ENCODE data around the gene SMTNL1. TPM values are rescaled to one million over a fixed set of nuclear protein-coding genes. Genes with fewer than 3 reads are reported as not detected.

SMTNL1 gene
- total and polyA plus RNA-seq, 9 of the 15 experiments (the other 6 are each of a cell fraction or from before 2014, with no cell fraction given): not detected

DNA sequence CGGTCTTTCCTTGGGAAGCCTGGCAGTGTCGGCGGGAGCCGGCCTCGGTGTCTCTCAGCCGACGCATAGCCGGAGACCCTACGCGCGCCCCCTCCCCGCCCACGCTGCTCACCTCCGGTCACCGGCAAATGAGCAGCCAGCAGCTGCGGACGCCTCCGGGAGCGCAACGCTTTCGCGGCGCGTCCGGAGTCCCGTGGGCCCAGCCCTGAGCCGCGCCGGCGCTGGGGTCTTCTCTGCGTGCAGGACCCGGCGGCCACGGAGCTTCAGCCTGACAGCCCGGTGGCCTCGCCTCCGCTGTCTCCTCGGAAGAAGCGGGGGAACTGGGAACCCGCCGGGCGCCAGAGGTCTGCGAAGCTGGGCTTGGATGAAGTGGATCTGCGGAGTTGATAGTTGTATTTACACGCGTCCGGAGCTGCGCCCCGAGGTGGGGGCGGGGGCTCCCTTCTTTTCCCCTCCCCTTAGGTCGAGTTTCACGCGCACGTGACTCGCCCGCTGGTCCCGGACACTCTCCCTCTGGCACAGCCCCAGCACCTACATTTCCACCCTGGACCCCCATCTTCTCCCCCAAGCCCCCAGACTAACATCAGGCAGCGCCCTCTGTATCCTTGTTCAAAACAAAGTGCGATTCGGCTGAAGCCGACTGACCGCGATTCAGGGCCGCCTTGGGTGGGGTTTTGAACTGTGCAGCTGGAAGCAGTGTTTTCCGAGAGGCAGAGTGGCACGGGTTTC is 21.9 kb upstream of the SMTNL1 start, which contains the start of gene SLC43A1 (continued):
- TF ChIP-seq, protein P1, sequence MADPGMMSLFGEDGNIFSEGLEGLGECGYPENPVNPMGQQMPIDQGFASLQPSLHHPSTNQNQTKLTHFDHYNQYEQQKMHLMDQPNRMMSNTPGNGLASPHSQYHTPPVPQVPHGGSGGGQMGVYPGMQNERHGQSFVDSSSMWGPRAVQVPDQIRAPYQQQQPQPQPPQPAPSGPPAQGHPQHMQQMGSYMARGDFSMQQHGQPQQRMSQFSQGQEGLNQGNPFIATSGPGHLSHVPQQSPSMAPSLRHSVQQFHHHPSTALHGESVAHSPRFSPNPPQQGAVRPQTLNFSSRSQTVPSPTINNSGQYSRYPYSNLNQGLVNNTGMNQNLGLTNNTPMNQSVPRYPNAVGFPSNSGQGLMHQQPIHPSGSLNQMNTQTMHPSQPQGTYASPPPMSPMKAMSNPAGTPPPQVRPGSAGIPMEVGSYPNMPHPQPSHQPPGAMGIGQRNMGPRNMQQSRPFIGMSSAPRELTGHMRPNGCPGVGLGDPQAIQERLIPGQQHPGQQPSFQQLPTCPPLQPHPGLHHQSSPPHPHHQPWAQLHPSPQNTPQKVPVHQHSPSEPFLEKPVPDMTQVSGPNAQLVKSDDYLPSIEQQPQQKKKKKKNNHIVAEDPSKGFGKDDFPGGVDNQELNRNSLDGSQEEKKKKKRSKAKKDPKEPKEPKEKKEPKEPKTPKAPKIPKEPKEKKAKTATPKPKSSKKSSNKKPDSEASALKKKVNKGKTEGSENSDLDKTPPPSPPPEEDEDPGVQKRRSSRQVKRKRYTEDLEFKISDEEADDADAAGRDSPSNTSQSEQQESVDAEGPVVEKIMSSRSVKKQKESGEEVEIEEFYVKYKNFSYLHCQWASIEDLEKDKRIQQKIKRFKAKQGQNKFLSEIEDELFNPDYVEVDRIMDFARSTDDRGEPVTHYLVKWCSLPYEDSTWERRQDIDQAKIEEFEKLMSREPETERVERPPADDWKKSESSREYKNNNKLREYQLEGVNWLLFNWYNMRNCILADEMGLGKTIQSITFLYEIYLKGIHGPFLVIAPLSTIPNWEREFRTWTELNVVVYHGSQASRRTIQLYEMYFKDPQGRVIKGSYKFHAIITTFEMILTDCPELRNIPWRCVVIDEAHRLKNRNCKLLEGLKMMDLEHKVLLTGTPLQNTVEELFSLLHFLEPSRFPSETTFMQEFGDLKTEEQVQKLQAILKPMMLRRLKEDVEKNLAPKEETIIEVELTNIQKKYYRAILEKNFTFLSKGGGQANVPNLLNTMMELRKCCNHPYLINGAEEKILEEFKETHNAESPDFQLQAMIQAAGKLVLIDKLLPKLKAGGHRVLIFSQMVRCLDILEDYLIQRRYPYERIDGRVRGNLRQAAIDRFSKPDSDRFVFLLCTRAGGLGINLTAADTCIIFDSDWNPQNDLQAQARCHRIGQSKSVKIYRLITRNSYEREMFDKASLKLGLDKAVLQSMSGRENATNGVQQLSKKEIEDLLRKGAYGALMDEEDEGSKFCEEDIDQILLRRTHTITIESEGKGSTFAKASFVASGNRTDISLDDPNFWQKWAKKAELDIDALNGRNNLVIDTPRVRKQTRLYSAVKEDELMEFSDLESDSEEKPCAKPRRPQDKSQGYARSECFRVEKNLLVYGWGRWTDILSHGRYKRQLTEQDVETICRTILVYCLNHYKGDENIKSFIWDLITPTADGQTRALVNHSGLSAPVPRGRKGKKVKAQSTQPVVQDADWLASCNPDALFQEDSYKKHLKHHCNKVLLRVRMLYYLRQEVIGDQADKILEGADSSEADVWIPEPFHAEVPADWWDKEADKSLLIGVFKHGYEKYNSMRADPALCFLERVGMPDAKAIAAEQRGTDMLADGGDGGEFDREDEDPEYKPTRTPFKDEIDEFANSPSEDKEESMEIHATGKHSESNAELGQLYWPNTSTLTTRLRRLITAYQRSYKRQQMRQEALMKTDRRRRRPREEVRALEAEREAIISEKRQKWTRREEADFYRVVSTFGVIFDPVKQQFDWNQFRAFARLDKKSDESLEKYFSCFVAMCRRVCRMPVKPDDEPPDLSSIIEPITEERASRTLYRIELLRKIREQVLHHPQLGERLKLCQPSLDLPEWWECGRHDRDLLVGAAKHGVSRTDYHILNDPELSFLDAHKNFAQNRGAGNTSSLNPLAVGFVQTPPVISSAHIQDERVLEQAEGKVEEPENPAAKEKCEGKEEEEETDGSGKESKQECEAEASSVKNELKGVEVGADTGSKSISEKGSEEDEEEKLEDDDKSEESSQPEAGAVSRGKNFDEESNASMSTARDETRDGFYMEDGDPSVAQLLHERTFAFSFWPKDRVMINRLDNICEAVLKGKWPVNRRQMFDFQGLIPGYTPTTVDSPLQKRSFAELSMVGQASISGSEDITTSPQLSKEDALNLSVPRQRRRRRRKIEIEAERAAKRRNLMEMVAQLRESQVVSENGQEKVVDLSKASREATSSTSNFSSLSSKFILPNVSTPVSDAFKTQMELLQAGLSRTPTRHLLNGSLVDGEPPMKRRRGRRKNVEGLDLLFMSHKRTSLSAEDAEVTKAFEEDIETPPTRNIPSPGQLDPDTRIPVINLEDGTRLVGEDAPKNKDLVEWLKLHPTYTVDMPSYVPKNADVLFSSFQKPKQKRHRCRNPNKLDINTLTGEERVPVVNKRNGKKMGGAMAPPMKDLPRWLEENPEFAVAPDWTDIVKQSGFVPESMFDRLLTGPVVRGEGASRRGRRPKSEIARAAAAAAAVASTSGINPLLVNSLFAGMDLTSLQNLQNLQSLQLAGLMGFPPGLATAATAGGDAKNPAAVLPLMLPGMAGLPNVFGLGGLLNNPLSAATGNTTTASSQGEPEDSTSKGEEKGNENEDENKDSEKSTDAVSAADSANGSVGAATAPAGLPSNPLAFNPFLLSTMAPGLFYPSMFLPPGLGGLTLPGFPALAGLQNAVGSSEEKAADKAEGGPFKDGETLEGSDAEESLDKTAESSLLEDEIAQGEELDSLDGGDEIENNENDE (IDR thresholded peaks at IDR 0.05; ENCODE audit: low read depth, low read length): no peak
- no peak for TF ChIP-seq PRPF4 (IDR thresholded peaks at IDR 0.05; ENCODE audit: insufficient read depth, low read depth, low read length, poor library complexity, severe bottlenecking)
- TF ChIP-seq POLR2G (IDR thresholded peaks at IDR 0.05; ENCODE audit: low read depth, low read length): peak; percentile 89
- no peak for TF ChIP-seq TRIM28 (IDR thresholded peaks at IDR 0.05)
- TF ChIP-seq RFX7 (CRISPR knock-in tag; IDR thresholded peaks at IDR 0.05): no peak
- no peak for TF ChIP-seq ZNF324 (CRISPR knock-in tag; IDR thresholded peaks at IDR 0.05)
- peak; percentile 84 for TF ChIP-seq RBFOX2 (IDR thresholded peaks at IDR 0.05; ENCODE audit: low read depth, low read length)
- no peak for TF ChIP-seq ZNF197 (CRISPR knock-in tag; IDR thresholded peaks at IDR 0.05; ENCODE audit: low read depth)
- TF ChIP-seq ETV5 (CRISPR knock-in tag; IDR thresholded peaks at IDR 0.05; ENCODE audit: low read depth): no peak; the same call in none of the 2 replicates
- TF ChIP-seq ZNF445 (CRISPR knock-in tag; IDR thresholded peaks at IDR 0.05; ENCODE audit: low read depth): no peak
- no peak for TF ChIP-seq THAP12 (CRISPR knock-in tag; IDR thresholded peaks at IDR 0.05)
- no peak for TF ChIP-seq ZNF644 (tag; IDR thresholded peaks at IDR 0.05; ENCODE audit: low read depth)
- TF ChIP-seq NFRKB (IDR thresholded peaks at IDR 0.05; ENCODE audit: low read depth): no peak

All from K562 (cell line).